Fibroblast of skin of scalp (primary cell): Measurements from ENCODE around the gene CRY1.
"Not testable (repeated sequence)": the region's sequence is repeated elsewhere in the genome, so short reads cannot be mapped to it uniquely, and the experiment has no call there.

Source experiments
- DNase-seq: peaks from one replicate; pipeline ENCODE4 v3.0.0-alpha.2; 2013

Gene CRY1

GRCh38 chr12:107108366-107108765 is 15.0 kb upstream of the CRY1 start:
- not testable (repeated sequence) for DNase-seq

- no peak for DNase-seq
These were observed 14.0 kb upstream of the CRY1 start for GRCh38 chr12:107107381-107107780.

- DNase-seq, result no peak
These were observed 13.1 kb upstream of the CRY1 start for GRCh38 chr12:107106241-107107025.

GRCh38 chr12:107105410-107105703 is 12.0 kb upstream of the CRY1 start:
- no peak for DNase-seq

- DNase-seq, result no peak
These were observed 10.2 kb upstream of the CRY1 start for GRCh38 chr12:107103516-107103915.

GRCh38 chr12:107103097-107103496 is 9.7 kb upstream of the CRY1 start:
- DNase-seq, result no peak

GRCh38 chr12:107102294-107102693 is 8.9 kb upstream of the CRY1 start:
- DNase-seq, result no peak

GRCh38 chr12:107101651-107102050 is 8.3 kb upstream of the CRY1 start:
- DNase-seq, result no peak

- no peak for DNase-seq
These were observed 6.6 kb upstream of the CRY1 start for GRCh38 chr12:107099917-107100316.

GRCh38 chr12:107096571-107096970 is 3.2 kb upstream of the CRY1 start:
- no peak for DNase-seq

GRCh38 chr12:107094183-107094448 is 767 bp upstream of the CRY1 start:
- peak; percentile 89 for DNase-seq

GRCh38 chr12:107092669-107093416 is 506 bp downstream of the CRY1 start:
- DNase-seq, result peak; percentile 11

GRCh38 chr12:107091989-107092641 is 1.2 kb downstream of the CRY1 start:
- DNase-seq, result peak; percentile 96

- DNase-seq, result peak; percentile 64
These were observed 2.0 kb downstream of the CRY1 start for GRCh38 chr12:107091381-107091780.

GRCh38 chr12:107090711-107091110 is 2.6 kb downstream of the CRY1 start:
- DNase-seq, result no peak

GRCh38 chr12:107088912-107089311 is 4.4 kb downstream of the CRY1 start:
- DNase-seq, result no peak

GRCh38 chr12:107086314-107086713 is 7.0 kb downstream of the CRY1 start:
- no peak for DNase-seq

GRCh38 chr12:107081778-107082177 is 11.6 kb downstream of the CRY1 start:
- DNase-seq, result no peak

- DNase-seq, result no peak
These were observed 13.1 kb downstream of the CRY1 start for GRCh38 chr12:107080299-107080698.

GRCh38 chr12:107079172-107080011 is 14.0 kb downstream of the CRY1 start:
- DNase-seq, result peak; percentile 27

GRCh38 chr12:107073266-107073665 is 20.1 kb downstream of the CRY1 start:
- DNase-seq, result not testable (repeated sequence)

GRCh38 chr12:107066691-107067090 is 26.7 kb downstream of the CRY1 start:
- DNase-seq, result no peak

GRCh38 chr12:107064687-107065086 is 28.7 kb downstream of the CRY1 start:
- no peak for DNase-seq
